Erythroblast (primary cell): ENCODE results near the gene SLC4A1AP.
A peak's percentile ranks its signal among the peaks of the same experiment; 100 is the strongest.

ENCODE experiments used
- DNase-seq, 2 experiments: peaks; one replicate each; lab custom pipeline; 2025; lab: John Stamatoyannopoulos, UW
- GATA1 ChIP-seq: IDR thresholded peaks from 2 replicates; pipeline ENCODE4 v1.6.1; 2011; ENCODE audit warnings: low read depth, mild to moderate bottlenecking, control low read depth, low read length, moderate library complexity
- POLR2A ChIP-seq: IDR thresholded peaks from 2 replicates; pipeline ENCODE4 v1.6.1; 2011; ENCODE audit warnings: mild to moderate bottlenecking, low read length

The SLC4A1AP gene

DNA sequence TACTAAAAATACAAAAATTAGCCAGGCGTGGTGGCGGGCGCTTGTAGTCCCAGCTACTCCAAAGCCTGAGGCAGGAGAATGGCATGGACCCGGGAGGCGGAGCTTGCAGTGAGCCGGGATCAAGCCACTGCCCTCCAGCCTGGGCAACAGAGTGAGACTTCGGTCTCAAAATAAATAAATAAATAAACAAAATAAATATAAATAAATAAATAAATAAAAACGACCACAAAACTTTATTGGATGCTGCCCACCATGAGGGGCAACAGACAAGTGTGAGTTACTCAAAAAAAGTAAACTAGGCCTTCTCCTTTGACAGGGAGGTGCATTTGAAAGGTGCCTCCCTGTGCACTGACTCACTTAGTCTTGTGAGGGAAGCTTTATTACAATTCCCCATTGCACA, 50.4 kb downstream of the SLC4A1AP start:
- DNase-seq: no peak
- TF ChIP-seq POLR2A (no peak), GATA1 (no peak)

DNA sequence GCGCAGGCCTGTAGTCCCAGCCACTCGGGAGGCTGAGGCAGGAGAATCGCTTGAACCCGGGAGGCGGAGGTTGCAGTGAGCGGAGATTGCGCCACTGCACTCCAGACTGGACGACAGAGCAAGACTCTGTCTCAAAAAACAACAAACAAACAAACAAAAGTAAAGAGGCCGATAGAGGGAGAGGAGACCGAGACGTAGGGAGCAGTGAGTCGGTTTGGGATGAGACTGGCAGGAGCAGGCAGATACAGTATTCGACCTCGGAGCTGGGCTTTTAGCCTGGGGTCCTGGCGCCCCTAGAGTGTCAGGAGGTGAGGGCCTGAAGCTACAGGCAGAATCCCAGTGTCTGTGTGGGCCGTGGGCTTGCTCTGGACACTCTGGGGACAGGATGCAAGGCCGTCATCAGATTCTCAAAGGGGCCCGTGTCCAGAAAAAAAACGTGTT, 51.2 kb downstream of the SLC4A1AP start:
- TF ChIP-seq GATA1 (no peak), POLR2A (no peak)
- DNase-seq: no peak

DNA sequence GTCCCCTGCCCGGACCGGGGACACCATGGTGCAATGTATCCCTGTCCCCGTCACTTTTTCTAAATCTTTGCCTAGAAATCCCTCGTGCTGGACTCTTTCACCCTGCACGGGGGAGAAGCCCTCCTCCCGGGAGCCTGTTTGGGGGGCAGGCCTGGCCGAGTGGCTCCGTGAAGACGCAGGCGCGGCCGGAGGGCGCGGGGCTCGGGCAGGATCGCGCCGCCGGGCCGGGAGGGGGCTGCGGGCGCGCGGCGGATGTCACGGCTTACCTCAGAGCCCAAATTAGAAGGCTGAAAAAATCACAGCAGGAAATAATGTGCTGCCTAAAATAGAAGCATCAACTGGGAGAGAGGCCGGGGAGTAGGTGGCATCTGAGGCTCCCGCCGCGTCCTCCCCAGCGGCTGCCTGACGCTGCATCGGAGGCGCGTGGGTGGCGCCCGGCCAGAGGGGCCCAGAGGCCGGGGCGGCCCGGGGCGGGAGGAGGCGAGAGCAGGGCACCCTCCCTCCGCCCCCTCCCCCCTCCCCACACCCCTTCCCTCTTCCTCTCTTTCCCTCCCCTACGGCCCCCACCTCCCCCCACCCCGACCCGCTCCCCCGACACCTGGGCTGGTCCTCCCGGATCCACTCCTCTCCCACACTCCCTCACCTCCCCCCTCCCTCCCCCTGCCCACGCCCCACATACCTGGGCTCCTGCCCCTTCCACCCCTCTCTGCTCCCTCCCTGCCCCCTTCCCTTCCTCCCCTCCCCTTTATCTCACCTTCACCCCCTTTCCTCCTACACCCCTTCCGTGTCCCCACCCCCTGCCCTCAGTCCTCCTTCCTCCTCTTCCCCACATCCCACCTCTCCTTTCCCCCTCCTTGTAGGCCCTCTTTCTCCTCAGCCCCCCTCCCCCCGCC, 51.9 kb downstream of the SLC4A1AP start:
- TF ChIP-seq GATA1 (no peak), POLR2A (no peak)
- DNase-seq: no peak

DNA sequence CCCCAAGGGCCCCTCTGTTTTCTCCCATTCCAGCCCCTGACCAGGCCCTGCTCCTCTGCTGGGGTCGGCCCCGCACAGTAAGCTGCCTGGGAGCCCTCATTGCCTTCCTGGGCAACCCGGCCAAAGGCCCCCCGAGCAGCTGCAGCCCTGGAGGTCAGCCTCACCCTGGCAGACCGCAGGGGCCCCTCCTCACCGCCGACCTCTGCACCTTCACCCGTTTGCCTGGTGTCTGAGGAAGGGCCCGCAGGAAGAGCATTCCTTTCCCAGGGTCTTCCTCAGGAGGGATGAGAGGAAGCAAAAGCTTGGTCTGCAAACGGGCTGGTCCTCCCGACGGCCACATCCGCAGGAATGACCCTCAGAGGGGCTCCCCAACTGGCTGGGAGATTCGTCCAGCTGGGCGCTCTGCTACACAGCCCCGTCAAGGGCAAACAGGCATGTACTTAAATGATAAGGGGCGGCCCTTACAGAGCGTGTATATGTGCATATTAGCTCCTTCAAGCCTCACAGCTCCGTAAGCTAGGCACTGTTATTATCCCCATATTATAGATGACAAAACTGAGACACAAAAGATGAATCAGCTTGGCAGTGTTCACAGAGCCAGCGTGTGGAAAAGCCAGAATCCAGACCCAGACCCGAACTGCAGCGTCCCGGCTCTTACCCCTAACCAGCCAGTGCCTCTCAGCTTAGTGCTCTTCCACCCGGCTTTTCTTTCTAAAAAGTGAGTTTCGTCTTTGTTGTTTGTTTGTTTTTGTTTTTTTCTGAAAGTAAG, 52.8 kb downstream of the SLC4A1AP start:
- no peak for TF ChIP-seq POLR2A
- no peak for TF ChIP-seq GATA1
- no peak for DNase-seq

DNA sequence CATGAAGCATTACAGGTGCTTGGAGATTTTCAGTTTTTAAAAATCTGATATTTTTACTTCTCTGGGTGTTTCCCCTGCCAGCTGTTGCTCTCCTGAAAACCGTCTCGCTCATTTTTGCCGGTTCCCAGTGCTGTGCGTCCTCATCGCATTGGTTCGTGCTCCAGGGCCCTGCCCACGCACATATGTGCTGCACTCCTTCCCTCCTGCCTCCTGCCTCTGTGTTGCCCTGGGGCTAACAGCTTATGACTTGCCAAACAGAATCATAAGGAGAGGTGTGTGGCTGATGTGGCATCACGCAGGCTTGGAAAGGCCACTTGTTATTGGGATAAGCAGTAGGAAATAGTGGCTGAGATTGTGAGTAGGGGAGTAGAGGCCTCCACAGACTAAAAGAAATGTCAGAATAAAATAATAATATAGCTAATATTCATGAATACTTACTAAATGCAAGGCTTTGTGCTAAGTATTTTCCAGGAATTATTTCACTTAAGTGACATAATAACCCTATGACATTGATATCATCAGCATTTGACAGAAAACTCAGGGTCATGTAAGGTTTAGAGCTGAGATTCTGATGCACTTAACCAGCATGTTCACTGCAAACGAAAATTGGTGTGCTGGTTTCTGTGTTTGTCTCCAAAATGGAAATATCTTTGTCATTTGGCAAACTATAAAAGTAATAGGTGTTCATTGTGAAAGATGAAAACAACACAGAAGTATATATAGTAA, 53.5 kb downstream of the SLC4A1AP start:
- TF ChIP-seq GATA1 (no peak), POLR2A (no peak)
- DNase-seq: no peak

DNA sequence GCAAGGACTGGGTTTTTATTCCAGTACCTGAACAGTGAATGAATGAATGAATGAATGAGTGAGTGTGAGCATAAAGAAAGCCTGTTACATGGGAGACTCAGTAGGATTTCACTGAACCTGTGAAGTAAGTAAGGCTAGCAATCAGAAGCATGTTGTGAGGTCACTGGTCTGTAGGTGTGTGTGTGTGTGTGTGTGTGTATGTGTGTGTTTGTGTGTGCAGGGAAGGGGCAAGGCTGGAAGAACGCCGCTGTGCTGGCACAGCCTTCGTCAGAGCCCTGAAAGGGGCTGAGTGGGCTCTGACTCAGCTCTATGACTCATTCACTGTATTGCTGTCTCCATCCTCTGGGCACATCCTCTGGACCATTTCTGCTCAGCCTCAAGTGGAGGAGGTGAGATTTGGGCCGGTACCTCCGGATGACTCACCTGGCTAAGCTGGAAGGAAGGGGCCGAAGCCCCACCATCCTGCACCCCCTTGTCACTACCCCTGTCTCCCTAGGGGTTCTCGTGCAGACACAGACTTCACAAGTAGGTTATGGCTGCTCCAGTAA, 56.4 kb downstream of the SLC4A1AP start:
- peak in 1 of 2 experiments; percentile 55 for DNase-seq
- no peak for TF ChIP-seq GATA1
- no peak for TF ChIP-seq POLR2A

DNA sequence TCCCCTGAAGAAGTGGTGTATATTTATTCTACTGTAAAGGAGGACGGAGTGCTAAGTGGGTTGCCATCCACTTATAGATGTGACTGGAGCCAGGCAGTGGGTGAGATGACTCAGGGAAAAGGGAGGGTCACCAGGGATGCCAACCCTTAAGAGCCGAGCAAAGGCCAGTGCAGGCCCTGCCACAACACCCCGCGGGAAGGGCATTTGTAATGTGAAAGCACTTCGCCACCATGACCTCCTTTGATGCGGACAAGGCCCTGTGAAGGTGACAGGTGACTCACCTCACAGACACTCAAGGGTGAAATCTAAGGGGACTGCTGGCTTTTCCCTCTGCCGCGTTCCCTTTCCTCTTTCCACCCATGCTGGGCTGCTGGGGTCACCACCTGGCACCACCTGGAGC, 57.6 kb downstream of the SLC4A1AP start:
- TF ChIP-seq POLR2A (no peak), GATA1 (no peak)
- no peak for DNase-seq

DNA sequence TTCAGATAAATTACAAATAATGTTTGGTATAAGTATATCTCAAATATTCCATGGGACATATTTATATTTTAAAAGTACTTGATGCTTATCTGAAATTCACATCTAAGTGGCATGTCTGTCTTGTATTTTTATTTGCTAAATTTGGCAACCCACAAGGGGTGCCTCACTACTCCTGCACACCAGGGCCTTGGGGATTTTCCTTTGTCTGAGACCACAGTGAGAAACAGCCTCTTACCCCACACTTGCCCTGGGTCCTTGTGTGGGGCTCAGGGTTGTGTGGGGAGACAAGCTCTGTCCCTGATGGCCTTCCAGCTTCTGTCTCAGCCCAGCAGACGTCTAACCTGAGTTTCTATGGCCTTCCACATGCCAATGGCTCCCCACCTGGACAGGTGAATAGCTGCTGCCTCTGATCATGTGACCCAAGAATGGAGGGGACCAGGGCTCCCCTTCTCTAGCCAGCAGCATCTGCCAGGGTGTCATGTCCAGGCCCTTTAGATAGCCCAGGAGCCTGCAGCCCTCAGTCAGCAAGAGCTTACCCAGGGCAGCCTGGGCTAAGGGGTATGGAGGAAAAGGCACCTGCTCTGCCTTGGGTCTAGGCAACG, 58.3 kb downstream of the SLC4A1AP start:
- no peak for DNase-seq
- no peak for TF ChIP-seq POLR2A
- no peak for TF ChIP-seq GATA1

DNA sequence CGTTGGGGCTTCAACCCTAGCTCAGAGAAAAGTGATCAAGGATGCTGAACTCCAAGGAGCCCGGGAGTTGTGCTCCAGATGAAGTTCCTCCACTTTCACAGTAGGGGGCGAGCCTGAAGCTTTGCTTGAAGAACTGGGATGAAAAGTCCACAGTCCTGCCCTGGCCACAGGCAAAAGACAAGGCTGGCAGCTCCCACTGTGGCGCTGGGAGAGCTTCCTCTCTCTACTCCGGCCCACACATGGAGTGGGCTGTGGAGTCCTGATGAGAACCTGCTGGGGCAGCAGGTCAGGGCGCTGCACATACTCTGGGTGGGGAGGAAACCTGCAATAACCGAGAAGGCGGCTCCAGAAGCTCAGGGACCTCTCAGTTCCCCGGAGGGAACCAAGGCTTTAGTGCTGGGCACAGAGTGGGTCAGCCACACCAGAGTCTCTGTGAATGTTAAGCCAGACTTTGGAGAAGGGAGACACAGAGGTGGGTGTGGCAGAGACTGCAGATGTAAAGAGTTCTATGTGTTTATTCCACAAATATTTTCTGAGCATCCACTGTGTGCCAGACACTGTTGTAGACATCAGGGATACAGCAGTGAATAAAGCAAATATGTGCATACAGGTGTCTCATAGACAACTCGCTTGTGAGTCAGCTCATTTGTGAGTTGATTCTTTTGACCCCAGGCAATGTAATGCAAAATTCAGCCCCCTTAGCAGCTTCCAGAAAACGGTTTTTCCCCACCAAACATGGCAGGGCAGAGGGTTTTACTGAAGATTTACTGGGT, 59.9 kb downstream of the SLC4A1AP start:
- TF ChIP-seq GATA1 (no peak), POLR2A (no peak)
- DNase-seq: peak; percentile 36 to 58

DNA sequence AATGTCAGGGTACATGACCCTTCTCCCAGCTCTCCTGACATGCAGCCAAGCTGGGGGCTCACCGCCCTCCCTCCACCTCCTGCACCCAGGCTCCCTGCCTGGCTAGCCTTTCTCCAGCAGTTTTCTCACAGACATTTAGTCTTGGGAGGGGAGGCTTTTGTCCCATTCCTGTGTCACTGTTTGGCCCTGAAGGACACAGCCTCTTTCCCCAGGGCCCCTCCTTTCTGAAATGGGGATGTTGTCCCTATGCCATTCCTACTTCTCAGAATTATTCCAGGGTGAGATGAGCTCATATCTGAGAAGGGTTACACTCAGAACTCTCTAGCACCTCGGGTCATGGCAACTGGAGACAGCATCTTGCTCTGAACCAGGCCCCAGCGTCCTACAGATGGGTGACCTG, 60.5 kb downstream of the SLC4A1AP start:
- DNase-seq: no peak
- TF ChIP-seq POLR2A (no peak), GATA1 (no peak)

DNA sequence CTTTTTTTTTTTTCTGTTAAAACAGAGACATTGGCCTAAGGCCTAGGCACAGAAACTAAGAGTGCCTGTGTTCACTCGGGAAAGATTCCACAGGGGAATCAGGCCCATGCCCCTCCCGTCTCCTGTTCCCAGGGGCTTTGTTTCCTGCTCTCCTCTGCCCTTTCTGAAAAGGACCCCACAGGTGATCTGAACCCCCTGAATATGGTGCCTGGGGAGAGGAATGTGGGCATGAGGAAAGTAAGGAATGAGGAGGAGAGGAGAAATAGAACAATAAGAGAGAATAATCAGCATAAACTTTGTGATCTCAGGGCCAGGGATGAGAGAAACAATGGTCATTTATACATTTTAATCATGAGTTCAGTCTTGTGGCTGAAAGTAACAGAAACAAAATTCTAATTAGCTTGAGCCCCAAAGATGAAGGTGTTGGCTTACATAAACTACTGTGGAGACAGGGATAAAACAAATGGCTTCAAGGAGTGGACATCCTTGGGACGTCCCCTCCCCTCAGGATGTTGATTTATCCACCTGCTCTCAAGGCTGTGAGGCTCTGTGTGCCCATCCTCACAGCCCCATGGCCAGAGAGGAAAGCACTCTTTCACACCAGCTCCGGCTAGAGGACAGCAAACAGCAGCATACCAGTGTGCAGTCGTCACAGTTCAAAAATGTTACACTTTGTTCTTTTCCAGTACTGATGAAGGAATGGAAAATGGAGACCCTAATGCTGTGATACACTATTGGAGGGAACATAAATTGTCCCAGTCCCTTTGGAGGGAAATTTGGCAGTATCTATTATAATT, 61.4 kb downstream of the SLC4A1AP start:
- no peak for DNase-seq
- TF ChIP-seq GATA1 (no peak), POLR2A (no peak)

DNA sequence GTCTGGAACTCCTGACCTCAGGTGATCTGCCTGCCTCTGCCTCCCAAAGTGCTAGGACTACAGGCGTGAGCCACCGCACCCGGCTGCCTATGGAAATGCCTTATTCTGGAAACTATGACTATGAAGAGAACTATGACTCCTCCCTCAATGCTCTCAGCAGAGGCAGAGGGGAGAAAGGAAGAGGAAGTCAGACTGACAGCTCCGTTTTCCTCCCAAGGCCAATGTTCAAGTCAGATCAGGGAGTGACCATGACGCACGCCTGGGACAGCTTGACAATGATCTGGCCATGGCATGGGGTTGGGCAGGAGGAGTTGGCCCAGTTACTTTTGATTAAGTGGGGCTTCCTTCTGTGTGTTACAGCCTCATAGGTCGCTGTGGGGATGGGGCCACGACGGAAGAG, 63.6 kb downstream of the SLC4A1AP start:
- DNase-seq: no peak
- TF ChIP-seq GATA1 (no peak), POLR2A (no peak)
